A549 (cell line): Measurements from ENCODE around the gene LARGE1.

Source experiments
- CEBPB ChIP-seq, 2 experiments: fragments of >200 bp in 1 of 2; sonication (Bioruptor Twin) in 1 of 2; formaldehyde crosslinking in 1 of 2; IDR thresholded peaks; 2 replicates each; pipeline ENCODE4 v1.6.1; 2012 to 2016
- CHD2 ChIP-seq: fragments of 150-350 bp; IDR thresholded peaks from 2 replicates; pipeline ENCODE4 v1.6.1; 2014; ENCODE audit warnings: low read length; ENCODE audit not compliant: partially characterized antibody
- CTCF ChIP-seq: fragments of >200 bp; sonication (Bioruptor Twin); formaldehyde crosslinking; IDR thresholded peaks from 3 replicates; pipeline ENCODE4 v1.5.1; 2016
- MAX ChIP-seq: IDR thresholded peaks from 2 replicates; pipeline ENCODE4 v1.6.1; 2012
- NR3C1 ChIP-seq: fragments of >200 bp; sonication (Bioruptor Twin); formaldehyde crosslinking; IDR thresholded peaks from 3 replicates; pipeline ENCODE4 v1.6.1; 2017
- PBX3 ChIP-seq: IDR thresholded peaks from 2 replicates; pipeline ENCODE4 v1.6.1; 2012
- POLR2A ChIP-seq: IDR thresholded peaks from 2 replicates; pipeline ENCODE4 v1.6.1; 2012; ENCODE audit warnings: mild to moderate bottlenecking, low read length
- USF2 ChIP-seq: fragments of 450-650 bp; IDR thresholded peaks from 2 replicates; pipeline ENCODE4 v1.6.1; 2014; ENCODE audit warnings: antibody characterized with exemption

GRCh38 chr22:33882991-33883390 lies 37.3 kb downstream of the LARGE1 start:
- TF ChIP-seq PBX3, result no peak
- no peak for TF ChIP-seq CHD2
- no peak for TF ChIP-seq MAX
- TF ChIP-seq CTCF, result no peak
- no peak for TF ChIP-seq POLR2A
- TF ChIP-seq CEBPB (IDR thresholded peaks at IDR 0.05), result no peak
- no peak for TF ChIP-seq NR3C1
- TF ChIP-seq USF2, result no peak
